Ishikawa (cell line): ENCODE results near the gene CCDC149.

Source experiments
- CEBPB ChIP-seq: IDR thresholded peaks from 2 replicates; pipeline ENCODE4 v1.6.1; 2012
- CREB1 ChIP-seq: IDR thresholded peaks from 2 replicates; pipeline ENCODE4 v1.6.1; 2012; ENCODE audit warnings: low read depth
- EGR1 ChIP-seq: IDR thresholded peaks from 2 replicates; pipeline ENCODE4 v1.6.1; 2012
- EP300 ChIP-seq: IDR thresholded peaks from 2 replicates; pipeline ENCODE4 v1.6.1; 2012; ENCODE audit warnings: borderline replicate concordance
- FOXM1 ChIP-seq: IDR thresholded peaks from 2 replicates; pipeline ENCODE4 v1.6.1; 2012; ENCODE audit warnings: low read depth, borderline replicate concordance
- MAX ChIP-seq: IDR thresholded peaks from 2 replicates; pipeline ENCODE4 v1.6.1; 2012
- NFIC ChIP-seq: IDR thresholded peaks from 2 replicates; pipeline ENCODE4 v1.6.1; 2012
- RAD21 ChIP-seq: IDR thresholded peaks from 2 replicates; pipeline ENCODE4 v1.6.1; 2012; ENCODE audit warnings: low read depth
- REST ChIP-seq: IDR thresholded peaks from 2 replicates; pipeline ENCODE4 v1.6.1; 2012; ENCODE audit warnings: low read depth, mild to moderate bottlenecking
- TAF1 ChIP-seq: IDR thresholded peaks from 2 replicates; pipeline ENCODE4 v1.6.1; 2012; ENCODE audit warnings: low read depth, mild to moderate bottlenecking
- TCF12 ChIP-seq: IDR thresholded peaks from 2 replicates; pipeline ENCODE4 v1.6.1; 2012; ENCODE audit warnings: low read depth
- TEAD4 ChIP-seq: IDR thresholded peaks from 2 replicates; pipeline ENCODE4 v1.6.1; 2012
- YY1 ChIP-seq: IDR thresholded peaks from 2 replicates; pipeline ENCODE4 v1.6.1; 2012; ENCODE audit warnings: low read depth
- ZBTB7A ChIP-seq: IDR thresholded peaks from 2 replicates; pipeline ENCODE4 v1.6.1; 2012; ENCODE audit warnings: low read depth
- TF ChIP-seq, protein P1 (sequence below): IDR thresholded peaks from 2 replicates; pipeline ENCODE4 v1.6.1; 2012

CCDC149 gene

GRCh38 chr4:24949970-24950369 is 37.1 kb upstream of the CCDC149 start:
- TF ChIP-seq, protein P1, sequence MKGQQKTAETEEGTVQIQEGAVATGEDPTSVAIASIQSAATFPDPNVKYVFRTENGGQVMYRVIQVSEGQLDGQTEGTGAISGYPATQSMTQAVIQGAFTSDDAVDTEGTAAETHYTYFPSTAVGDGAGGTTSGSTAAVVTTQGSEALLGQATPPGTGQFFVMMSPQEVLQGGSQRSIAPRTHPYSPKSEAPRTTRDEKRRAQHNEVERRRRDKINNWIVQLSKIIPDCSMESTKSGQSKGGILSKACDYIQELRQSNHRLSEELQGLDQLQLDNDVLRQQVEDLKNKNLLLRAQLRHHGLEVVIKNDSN = no peak
- TF ChIP-seq TAF1 (no peak), ZBTB7A (no peak), EGR1 (no peak), YY1 (no peak), MAX (no peak), REST (no peak), RAD21 (no peak), TEAD4 (no peak), CREB1 (no peak), FOXM1 (no peak), TCF12 (no peak), CEBPB (no peak), NFIC (no peak), EP300 (no peak)

DNA sequence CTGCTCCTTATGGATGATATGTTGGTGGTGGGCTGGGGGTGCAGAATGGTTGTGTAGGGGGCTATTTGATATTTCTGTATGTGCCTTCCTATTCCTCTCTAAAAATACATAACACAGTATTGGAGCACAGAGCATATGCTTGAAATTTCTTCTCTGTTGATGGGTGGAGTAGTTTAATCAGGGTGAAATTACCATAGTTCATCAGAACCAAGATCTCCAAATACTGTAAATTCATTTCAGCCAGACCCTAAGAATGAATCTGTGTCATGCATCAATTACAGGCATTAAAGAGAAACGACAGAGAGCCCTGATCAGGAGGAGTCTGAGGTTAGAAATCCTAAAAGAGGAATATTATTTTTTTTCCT is 25.1 kb upstream of the CCDC149 start:
- TF ChIP-seq RAD21 (no peak), TCF12 (no peak), CREB1 (no peak), YY1 (no peak), TEAD4 (no peak), EP300 (no peak), REST (no peak), ZBTB7A (no peak), FOXM1 (no peak), TAF1 (no peak), CEBPB (no peak)
- TF ChIP-seq, protein P1 = no peak

DNA sequence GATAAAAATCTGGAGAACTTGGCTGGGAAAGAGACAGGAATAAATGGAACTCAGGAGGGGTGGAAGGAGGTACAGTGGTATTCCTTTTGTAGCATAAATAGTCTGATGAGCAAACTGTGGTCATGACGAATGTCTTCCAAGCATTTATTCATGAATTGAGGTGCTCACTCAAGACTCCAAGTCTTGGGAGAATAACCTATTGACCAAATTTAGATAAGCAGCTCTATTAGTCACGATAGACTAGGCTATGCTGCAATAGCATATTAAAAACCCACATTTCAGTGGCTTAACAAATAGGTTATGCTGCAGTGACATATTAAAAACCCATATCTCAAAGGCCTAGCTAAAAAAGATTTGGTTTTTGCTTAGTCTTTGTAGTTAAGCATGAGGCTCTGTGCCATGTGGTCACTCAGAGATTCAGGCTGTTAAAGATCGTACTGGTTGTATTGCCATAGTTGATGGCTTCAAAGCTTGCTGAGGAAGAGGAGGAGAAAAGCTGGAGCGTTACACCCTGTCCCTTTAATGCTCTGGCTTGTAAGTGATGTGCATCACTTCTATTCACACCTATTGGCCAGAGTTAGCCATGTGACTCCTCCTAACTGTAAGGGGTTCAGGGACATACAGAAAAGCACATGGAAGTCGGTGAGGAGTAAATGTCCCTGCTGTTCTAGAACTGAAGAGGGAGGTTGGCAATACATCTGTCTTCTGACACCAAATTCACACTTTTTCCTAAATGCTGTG is 24.5 kb upstream of the CCDC149 start:
- TF ChIP-seq, protein P1 = peak; percentile 6; the same call in 1 of the 2 replicates
- no peak for TF ChIP-seq RAD21

DNA sequence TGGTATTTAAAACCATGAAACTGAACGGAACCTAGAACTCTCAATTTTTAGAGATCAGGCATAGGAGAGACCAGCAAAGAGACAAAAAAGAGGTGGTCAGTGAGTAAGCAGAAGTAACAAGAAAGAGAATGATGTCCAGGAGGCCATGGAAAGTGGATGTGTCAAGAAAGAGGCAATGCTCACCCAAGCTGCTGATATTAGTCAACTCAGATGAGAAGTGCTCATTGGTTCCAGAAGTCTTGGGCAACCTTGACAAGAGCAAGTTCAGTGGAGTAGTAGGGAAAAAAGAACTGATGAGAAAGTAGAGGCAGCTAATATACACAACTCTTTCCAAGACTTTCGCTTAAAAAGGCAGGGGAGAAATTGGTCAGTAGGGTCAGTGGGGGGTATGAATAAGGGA is 23.0 kb upstream of the CCDC149 start:
- TF ChIP-seq TAF1 (no peak), EGR1 (no peak)

GRCh38 chr4:24934311-24934710 is 21.5 kb upstream of the CCDC149 start:
- TF ChIP-seq REST (no peak), FOXM1 (no peak), TCF12 (no peak), MAX (no peak), RAD21 (no peak), TEAD4 (no peak), CREB1 (no peak), EP300 (no peak), CEBPB (no peak), TAF1 (no peak), NFIC (no peak), YY1 (no peak), EGR1 (no peak), ZBTB7A (no peak)
- TF ChIP-seq, protein P1 = no peak
